MCF 10A (cell line): ENCODE data around the gene LSP1. TPM values are rescaled to one million over a fixed set of nuclear protein-coding genes. Genes with fewer than 3 reads are reported as not detected.

Source experiments
- BruUV-seq: library from RNA; stranded (reverse); fragments of 400-500 nt; replicated peaks from 2 replicates; lab custom pipeline; 2021; lab: Mats Ljungman, UMichigan
- CTCF ChIA-PET: fragments of 300-600 bp; sonication (Branson Sonifier 250); formaldehyde crosslinking; extraction: SDS; loops from one replicate; lab custom pipeline; 2021; ENCODE audit warnings: antibody characterized with exemption, inconsistent platforms; lab: Yijun Ruan, JAX
- POLR2A ChIA-PET: fragments of 300-600, 350-650 bp; sonication (Branson Sonifier 250); formaldehyde crosslinking; extraction: SDS; loops from one replicate; lab custom pipeline; 2020; ENCODE audit warnings: antibody characterized with exemption, inconsistent platforms; lab: Yijun Ruan, JAX
- DNase-seq: peaks from one replicate; pipeline ENCODE4 v3.0.0-alpha.2; 2018; ENCODE audit not compliant: unreplicated experiment
- H3K27ac Mint-ChIP-seq: one replicate; pipeline ENCODE4 v1.8.0; 2022; ENCODE audit warnings: mild to moderate bottlenecking, low read depth, mixed read lengths; ENCODE audit not compliant: unreplicated experiment
- H3K27me3 Mint-ChIP-seq: one replicate; pipeline ENCODE4 v1.8.0; 2022; ENCODE audit warnings: mixed read lengths; ENCODE audit not compliant: insufficient read depth, unreplicated experiment
- H3K36me3 Mint-ChIP-seq: one replicate; pipeline ENCODE4 v1.8.0; 2022; ENCODE audit warnings: mild to moderate bottlenecking, moderate library complexity, mixed read lengths; ENCODE audit not compliant: insufficient read depth, unreplicated experiment
- H3K4me1 Mint-ChIP-seq: one replicate; pipeline ENCODE4 v1.8.0; 2022; ENCODE audit warnings: mixed read lengths; ENCODE audit not compliant: insufficient read depth, unreplicated experiment
- H3K4me3 Mint-ChIP-seq: one replicate; pipeline ENCODE4 v1.8.0; 2022; ENCODE audit warnings: mild to moderate bottlenecking, moderate library complexity, mixed read lengths; ENCODE audit not compliant: unreplicated experiment
- H3K9me3 Mint-ChIP-seq: one replicate; pipeline ENCODE4 v1.8.0; 2022; ENCODE audit warnings: mixed read lengths; ENCODE audit not compliant: unreplicated experiment
- intact Hi-C: fragments of 100-400 bp; cut with micrococcal nuclease; formaldehyde crosslinking; loops from 2 replicates; pipeline ENCODE4 v1.14.1; 2022
- total RNA-seq: library from RNA; stranded (reverse); gene quantifications from 2 replicates; pipeline ENCODE4 v1.2.3, GENCODE V29; 2022
- TF ChIP-seq, protein P1 (sequence below): fragments of 200-600 bp; IDR thresholded peaks from one replicate; pipeline ENCODE4 v1.8.0; 2022; ENCODE audit warnings: antibody characterized with exemption, mild to moderate bottlenecking; ENCODE audit not compliant: unreplicated experiment

Gene LSP1
- total RNA-seq, 1 experiment from 2014 or later, result 3.7 TPM

DNA sequence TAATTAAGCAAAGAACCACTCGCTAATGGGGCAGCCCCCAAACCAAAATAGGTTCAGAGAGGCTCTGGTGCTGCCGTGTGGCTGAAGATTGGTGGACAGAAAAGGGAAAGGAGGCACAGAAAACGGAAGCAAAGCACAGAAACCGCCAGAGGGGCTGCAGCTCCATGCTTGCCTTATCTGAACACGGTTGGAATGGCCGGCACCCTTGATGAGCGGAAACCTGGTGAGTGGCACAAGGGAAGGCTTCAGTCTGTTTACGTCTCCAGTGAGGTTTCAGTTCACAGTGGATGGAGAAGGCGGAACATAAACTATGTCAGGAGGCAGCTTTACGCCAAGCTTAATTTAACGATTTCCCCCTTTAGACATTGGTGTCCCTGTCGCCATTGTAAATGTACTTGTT lies 44.0 kb downstream of the LSP1 start:
- no peak overlapping the region for H3K4me3 Mint-ChIP-seq
- peaks cover 17% of the 10 kb centered on the region for H3K9me3 Mint-ChIP-seq
- POLR2A ChIA-PET, result interaction anchor here (0.7 kb wide), 2 partner anchors 54 to 1149 kb away, joined by 3 read pairs; no protein-coding TSS in a partner anchor
- peaks cover 50% of the 10 kb centered on the region for H3K27me3 Mint-ChIP-seq
- no peaks in the 10 kb centered on the region for H3K36me3 Mint-ChIP-seq
- no peak for DNase-seq
- TF ChIP-seq, protein P1, sequence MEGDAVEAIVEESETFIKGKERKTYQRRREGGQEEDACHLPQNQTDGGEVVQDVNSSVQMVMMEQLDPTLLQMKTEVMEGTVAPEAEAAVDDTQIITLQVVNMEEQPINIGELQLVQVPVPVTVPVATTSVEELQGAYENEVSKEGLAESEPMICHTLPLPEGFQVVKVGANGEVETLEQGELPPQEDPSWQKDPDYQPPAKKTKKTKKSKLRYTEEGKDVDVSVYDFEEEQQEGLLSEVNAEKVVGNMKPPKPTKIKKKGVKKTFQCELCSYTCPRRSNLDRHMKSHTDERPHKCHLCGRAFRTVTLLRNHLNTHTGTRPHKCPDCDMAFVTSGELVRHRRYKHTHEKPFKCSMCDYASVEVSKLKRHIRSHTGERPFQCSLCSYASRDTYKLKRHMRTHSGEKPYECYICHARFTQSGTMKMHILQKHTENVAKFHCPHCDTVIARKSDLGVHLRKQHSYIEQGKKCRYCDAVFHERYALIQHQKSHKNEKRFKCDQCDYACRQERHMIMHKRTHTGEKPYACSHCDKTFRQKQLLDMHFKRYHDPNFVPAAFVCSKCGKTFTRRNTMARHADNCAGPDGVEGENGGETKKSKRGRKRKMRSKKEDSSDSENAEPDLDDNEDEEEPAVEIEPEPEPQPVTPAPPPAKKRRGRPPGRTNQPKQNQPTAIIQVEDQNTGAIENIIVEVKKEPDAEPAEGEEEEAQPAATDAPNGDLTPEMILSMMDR, result no peak
- CTCF ChIA-PET, result interaction anchor here (0.5 kb wide), 1 partner anchor 603 kb away, joined by 3 read pairs; no protein-coding TSS in a partner anchor
- intact Hi-C loops, result no loop called here
- H3K27ac Mint-ChIP-seq, result no peak overlapping the region
- no TSS peak for BruUV-seq
- H3K4me1 Mint-ChIP-seq, result no peaks in the 10 kb centered on the region

DNA sequence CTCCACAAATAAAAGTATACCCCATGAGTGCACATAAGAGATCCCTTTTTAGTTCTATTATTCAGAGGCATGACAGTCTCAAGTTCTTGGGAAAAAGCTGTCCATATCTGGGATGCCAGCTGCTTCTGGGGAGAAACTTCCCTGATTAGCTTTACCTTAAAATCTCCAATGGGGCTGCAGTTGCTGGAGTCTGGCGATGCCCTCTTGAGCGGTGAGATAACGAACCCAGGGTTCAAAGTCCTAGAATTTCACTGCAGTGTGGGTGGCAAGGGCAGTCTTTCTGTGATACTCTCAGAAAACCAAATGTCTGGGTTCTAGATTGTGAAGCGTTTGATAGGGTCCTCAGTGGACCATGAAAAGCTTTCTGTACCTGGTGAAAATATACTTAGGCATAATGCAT lies 46.2 kb downstream of the LSP1 start:
- intact Hi-C loops, result no loop called here
- Mint-ChIP-seq H3K36me3 (no peaks in the 10 kb centered on the region), H3K4me1 (no peaks in the 10 kb centered on the region), H3K27me3 (peaks cover 31% of the 10 kb centered on the region), H3K9me3 (no peaks in the 10 kb centered on the region), H3K4me3 (no peak overlapping the region), H3K27ac (no peak overlapping the region)
- DNase-seq, result no peak
- ChIA-PET CTCF (interaction anchor here (0.6 to 1.8 kb wide), 4 partner anchors 8 to 205 kb away, joined by 4 to 7 read pairs (median 4); no protein-coding TSS in a partner anchor), POLR2A (no interaction called here)
- no TSS peak for BruUV-seq
- TF ChIP-seq, protein P1, result no peak

GRCh38 chr11:1899686-1900085 lies 46.8 kb downstream of the LSP1 start:
- Mint-ChIP-seq H3K4me3 (no peak overlapping the region), H3K4me1 (no peaks in the 10 kb centered on the region), H3K27ac (no peak overlapping the region), H3K9me3 (no peaks in the 10 kb centered on the region), H3K36me3 (no peaks in the 10 kb centered on the region), H3K27me3 (peaks cover 30% of the 10 kb centered on the region)
- ChIA-PET CTCF (interaction anchor here (0.6 to 1.8 kb wide), 5 partner anchors 8 to 206 kb away, joined by 3 to 7 read pairs (median 4); no protein-coding TSS in a partner anchor), POLR2A (no interaction called here)
- no peak for DNase-seq
- TF ChIP-seq, protein P1, result no peak
- intact Hi-C loops, result no loop called here
- no TSS peak for BruUV-seq

DNA sequence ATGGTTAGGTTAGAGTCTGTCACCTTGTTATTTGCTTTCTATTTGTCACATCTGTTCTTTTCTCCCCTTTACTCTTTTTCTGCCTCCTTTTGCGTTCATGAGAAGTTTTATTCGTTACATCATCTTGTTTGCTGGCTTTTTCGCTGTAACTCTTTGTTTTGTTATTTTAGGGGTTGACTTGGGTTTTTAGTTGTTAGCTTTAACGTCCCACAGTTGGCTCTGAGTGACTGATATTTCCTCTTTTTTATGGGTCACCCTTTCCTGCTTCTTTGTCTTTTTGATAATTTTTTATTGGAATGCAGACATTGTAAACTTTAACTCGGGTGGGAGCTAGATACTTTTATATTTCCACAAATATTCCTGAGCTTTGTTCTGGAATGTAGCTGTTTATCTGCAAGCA lies 53.3 kb downstream of the LSP1 start:
- intact Hi-C loops, result no loop called here
- H3K9me3 Mint-ChIP-seq, result no peaks in the 10 kb centered on the region
- H3K4me3 Mint-ChIP-seq, result no peak overlapping the region
- H3K27ac Mint-ChIP-seq, result no peak overlapping the region
- no peak for DNase-seq
- peaks cover 6% of the 10 kb centered on the region for H3K4me1 Mint-ChIP-seq
- H3K27me3 Mint-ChIP-seq, result peaks cover 56% of the 10 kb centered on the region
- TF ChIP-seq, protein P1, result no peak
- no peaks in the 10 kb centered on the region for H3K36me3 Mint-ChIP-seq
- BruUV-seq, result no TSS peak
- ChIA-PET CTCF (interaction anchor here (0.6 to 1.3 kb wide), 5 partner anchors 43 to 701 kb away, joined by 3 to 6 read pairs (median 4); no protein-coding TSS in a partner anchor), POLR2A (interaction anchor here (0.6 to 0.7 kb wide), 4 partner anchors 14 to 417 kb away, joined by 3 read pairs; no protein-coding TSS in a partner anchor)
